SHP77 treated with DMSO at 0.1 percent for 48 hours (cell line): ENCODE measurements around the gene SERPINA3.
"Not testable (repeated sequence)": the region's sequence is repeated elsewhere in the genome, so short reads cannot be mapped to it uniquely, and the experiment has no call there.

ENCODE experiments used
- DNase-seq: peaks from one replicate; lab custom pipeline; 2025; lab: John Stamatoyannopoulos, UW

Gene SERPINA3

DNA sequence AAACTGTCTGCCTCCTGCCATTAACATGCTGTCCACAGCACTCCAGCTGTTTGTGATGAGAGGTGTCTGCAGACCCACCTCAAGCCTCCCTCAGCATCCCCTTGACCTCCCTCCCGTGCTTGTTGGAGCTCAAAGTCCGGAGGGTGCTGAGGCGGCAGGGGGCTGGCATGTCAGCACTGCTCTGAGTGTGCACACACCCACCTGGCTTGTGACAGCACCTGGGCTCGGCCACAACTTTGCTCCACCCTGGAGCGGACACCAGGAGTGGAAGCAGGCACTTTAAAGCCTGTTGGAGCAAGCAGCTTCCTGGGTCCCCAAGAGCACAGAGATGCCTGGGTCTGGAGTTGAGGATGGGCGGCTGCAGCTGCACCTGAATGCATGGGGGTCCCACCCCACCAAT, 20.9 kb downstream of the SERPINA3 start:
- DNase-seq = no peak

GRCh38 chr14:94635154-94635553, 23.0 kb downstream of the SERPINA3 start:
- no peak for DNase-seq

- DNase-seq = no peak
Observed at GRCh38 chr14:94636744-94637412, 24.7 kb downstream of the SERPINA3 start.

DNA sequence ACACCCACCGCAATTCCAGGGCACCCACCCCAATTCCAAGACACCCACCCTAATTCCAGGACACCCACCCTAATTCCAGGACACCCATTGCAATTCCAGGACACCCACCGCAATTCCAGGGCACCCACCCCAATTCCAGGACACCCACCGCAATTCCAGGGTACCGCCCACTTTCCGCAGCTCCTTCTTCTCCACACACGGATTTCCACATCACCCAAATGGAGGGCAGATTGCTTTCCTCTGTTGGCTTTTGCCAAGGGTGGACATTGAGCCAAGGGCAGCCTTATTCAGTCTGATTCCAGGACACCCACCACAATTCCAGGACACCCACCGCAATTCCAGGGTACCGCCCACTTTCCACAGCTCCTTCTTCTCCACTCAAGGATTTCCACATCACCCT, 25.6 kb downstream of the SERPINA3 start:
- DNase-seq = not testable (repeated sequence)

- no peak for DNase-seq
Observed at GRCh38 chr14:94638339-94638738, 26.1 kb downstream of the SERPINA3 start.

- DNase-seq = no peak
Observed at GRCh38 chr14:94638961-94639817, 27.0 kb downstream of the SERPINA3 start.

DNA sequence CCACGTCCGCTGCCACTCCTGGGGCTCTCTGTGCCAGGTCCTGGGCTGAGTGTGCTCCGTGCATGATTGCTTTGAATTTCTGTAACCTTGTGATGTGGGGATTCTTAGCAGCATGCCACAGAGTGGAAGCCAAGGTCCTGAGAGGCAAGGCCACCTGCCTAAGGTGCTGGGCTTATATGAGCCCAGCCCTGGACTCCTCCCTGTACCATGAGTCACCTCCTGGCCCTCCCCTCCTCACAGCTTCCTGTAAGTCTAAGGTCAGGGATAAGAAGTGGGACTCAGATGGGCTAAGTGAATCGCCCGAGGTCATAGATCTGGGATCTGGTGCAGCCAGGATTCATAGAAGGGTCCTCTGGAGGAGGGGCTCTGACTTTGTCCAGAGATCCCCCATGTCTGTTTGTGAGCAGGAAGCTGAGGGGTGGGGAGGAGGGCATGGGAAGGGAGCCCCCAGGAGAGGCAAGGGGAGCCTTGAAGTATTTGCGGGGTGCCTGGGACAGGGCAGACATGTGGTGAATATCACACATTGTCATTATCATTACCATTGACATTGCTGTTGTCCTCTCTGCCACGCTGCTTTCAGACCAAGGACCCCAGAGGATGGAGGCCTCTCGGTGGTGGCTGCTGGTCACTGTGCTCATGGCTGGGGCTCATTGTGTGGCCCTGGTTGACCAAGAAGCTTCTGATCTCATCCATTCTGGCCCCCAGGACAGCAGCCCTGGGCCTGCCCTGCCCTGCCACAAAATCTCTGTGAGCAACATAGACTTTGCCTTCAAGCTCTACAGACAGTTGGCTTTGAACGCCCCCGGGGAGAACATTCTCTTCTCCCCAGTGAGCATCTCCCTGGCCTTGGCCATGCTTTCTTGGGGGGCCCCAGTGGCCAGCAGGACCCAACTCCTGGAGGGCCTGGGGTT, 28.8 kb downstream of the SERPINA3 start:
- DNase-seq = no peak

DNA sequence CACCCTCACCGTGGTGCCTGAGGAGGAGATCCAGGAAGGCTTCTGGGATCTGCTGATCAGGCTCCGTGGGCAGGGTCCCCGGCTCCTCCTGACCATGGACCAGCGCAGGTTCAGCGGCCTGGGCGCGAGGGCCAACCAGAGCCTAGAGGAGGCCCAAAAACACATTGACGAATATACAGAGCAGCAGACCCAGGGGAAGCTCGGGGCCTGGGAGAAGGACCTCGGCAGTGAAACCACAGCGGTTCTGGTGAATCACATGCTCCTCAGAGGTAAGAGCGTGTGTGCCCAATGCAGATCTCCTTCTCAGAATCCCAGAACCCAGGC, 29.4 kb downstream of the SERPINA3 start:
- no peak for DNase-seq

GRCh38 chr14:94643316-94644101, 31.3 kb downstream of the SERPINA3 start:
- no peak for DNase-seq

GRCh38 chr14:94644102-94644535, 31.9 kb downstream of the SERPINA3 start:
- no peak for DNase-seq

GRCh38 chr14:94646066-94646465, 33.9 kb downstream of the SERPINA3 start:
- no peak for DNase-seq

DNA sequence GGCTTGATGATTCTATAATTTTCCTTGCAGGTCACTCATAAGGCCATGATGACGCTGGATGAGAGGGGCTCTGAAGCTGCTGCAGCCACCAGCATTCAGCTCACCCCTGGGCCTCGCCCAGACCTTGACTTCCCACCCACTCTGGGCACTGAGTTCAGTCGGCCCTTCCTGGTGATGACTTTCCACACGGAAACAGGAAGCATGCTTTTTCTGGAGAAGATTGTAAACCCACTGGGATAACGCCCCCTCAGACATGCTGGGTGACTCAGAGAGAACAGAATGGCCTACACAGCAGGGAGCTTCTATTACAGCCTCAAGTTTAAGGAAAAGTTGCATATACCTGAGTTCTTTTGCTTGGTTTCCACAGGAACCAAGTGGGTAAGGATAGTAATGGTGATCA, 34.3 kb downstream of the SERPINA3 start:
- DNase-seq = no peak

DNA sequence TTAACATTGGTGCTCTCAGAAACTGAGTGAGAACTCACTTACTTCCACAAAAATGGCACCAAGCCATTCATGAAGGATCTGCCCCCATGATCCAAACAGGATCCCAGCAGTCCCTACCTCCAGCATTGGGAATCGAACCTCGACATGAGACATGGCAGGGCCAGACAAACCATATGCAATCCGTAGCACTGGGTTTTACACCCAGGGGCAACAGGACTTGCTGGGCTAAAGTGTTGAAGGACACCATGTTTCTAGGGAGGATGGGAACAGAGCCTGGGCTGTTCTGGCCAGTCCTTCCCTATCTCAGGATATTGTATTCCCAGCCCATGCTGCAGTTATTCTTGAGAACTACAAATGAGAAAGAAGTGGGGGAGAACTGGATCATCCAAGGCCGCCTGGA, 36.6 kb downstream of the SERPINA3 start:
- DNase-seq = no peak

DNA sequence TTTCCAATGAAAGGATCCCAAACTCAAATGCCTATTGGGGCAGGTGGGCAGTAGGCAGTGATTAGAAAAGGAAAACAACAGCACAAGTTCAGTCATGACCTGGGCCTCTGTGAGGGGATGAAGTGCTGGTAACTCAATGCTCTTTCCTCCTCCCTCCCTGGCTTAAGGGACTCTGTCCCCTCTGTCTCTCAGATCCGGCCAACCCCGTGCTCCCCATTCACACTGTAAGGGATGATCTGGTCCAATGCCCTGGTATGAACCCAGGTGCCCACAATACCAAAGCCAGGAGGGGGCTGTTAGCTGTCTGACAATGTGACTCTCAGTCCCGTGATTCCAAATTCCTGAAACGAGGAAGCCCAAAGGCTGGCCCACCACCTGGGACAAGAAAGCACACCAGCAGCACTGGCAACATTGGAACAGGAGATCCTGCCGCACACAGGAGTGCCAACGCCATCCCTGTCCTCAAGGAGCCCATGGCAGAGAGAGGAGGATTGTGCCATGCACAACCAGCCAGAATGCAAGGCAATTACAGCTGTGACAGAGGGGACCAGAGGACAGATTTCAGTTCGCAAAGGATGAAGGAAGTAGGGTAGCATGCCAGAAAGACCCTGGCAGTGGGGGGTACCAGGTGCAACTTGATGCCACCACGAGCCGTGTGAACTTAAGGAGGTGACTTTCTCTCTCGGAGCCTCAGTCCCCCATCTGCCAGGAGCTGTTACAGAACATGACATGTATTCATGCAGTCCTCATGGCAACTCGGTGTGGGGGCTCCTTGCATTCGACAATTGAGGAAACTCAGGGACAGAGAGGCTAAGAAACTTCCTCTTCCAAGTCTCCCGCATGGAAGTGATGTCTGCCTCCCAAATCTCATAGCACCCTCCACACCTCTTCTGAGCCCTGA, 37.6 kb downstream of the SERPINA3 start:
- DNase-seq = no peak

- DNase-seq = no peak
Observed at GRCh38 chr14:94650444-94650775, 38.2 kb downstream of the SERPINA3 start.

DNA sequence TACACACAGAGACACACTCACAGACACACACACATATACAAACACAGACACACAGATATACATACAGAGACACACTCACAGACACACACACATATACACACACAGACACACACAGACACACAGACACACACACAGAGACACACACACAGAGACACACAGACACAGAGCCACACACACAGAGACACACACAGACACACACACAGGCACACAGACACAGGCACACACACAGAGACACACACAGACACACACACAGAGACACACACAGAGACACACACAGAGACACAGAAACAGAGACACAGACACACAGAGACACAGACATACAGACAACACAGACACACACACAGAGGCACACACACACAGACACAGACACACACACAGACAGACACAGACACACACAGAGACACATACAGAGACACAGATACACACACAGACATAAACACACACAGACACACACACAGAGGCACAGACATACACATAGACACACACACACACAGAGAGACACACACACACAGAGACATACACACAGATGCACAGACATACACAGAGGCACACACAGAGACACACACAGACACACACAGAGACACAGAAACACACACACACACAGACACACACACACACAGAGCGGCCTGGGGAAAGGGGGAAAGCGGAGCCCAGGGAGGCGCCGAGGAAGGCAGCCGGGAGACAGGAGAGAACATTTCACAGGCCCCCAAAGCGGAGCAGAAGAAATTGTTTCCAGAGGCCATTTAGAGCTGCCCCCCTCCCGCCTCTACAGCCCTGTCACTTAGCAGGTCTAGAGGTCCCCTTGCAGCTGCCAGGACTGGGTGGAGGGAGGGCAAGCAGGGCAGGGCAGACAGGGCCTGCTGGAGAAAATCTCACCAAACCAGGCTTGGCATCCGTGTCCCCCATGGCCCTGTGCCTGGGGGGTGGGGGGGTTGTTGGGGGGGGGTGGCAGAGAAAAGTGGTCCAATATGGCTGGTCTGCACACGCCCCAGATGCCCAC, 38.9 kb downstream of the SERPINA3 start:
- DNase-seq = no peak

DNA sequence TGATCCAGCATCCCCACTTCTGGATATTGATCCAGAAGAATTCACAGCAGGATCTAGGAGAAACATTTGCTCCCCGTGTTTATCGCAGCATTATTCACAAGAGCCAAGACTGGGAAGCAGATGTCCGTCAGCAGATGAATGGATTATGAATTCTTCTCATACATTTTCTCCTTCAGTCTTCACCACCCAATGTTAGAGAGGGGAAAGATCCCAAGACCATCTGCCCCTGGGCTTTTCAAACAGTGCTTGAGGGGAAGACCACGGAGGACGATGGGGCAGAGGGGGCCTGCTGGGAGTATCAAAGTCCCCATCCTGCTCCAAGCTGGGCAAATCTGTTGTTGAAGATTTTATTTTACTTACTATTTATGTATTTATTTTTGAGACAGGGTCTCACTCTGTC, 41.1 kb downstream of the SERPINA3 start:
- DNase-seq = no peak

- DNase-seq = no peak
Observed at GRCh38 chr14:94654071-94654861, 42.1 kb downstream of the SERPINA3 start.
